ENCODE results near the gene L3MBTL2.
"Not testable (repeated sequence)": the region's sequence is repeated elsewhere in the genome, so short reads cannot be mapped to it uniquely, and the experiment has no call there.

L3MBTL2 gene

GRCh38 chr22:41204992-41205900, at the start of gene L3MBTL2:
L3MBTL2 (plus strand) TSS chr22:41205312; CDS start chr22:41205363, 51 bp downstream.
- peak; percentile 89 for DNase-seq

DNA sequence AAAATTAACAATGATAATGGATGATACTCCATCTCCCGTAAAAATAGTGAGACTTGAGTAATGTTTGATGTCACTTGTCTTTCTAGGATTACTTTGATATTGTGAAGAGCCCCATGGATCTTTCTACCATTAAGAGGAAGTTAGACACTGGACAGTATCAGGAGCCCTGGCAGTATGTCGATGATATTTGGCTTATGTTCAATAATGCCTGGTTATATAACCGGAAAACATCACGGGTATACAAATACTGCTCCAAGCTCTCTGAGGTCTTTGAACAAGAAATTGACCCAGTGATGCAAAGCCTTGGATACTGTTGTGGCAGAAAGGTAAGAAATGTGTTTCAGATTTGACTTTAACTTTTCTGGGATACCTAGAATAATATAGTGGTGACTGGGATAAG, 48.0 kb upstream of the L3MBTL2 start:
- no peak for DNase-seq

DNA sequence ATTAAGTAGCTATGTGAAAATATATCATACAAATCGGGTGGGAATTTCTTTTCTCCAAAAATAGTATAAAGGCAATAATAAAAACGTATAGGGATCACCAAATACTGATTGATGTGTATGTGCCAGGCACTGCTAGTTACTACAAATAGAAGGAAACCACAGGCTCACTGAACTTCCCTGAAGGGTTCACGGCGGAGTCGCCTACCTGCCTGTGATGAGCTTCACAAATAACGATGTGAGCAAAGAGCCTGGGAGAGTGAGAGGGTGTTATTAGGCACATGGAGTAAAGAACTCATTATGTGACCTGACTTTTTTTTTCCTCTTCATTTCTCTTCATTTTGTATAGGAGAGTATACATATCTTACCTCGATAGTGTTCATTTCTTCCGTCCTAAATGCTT, 36.0 kb upstream of the L3MBTL2 start:
- no peak for DNase-seq

- no peak for DNase-seq
Observed at GRCh38 chr22:41171996-41172395, 33.1 kb upstream of the L3MBTL2 start.

- DNase-seq, result no peak
Observed at GRCh38 chr22:41175546-41175945, 29.6 kb upstream of the L3MBTL2 start.

DNA sequence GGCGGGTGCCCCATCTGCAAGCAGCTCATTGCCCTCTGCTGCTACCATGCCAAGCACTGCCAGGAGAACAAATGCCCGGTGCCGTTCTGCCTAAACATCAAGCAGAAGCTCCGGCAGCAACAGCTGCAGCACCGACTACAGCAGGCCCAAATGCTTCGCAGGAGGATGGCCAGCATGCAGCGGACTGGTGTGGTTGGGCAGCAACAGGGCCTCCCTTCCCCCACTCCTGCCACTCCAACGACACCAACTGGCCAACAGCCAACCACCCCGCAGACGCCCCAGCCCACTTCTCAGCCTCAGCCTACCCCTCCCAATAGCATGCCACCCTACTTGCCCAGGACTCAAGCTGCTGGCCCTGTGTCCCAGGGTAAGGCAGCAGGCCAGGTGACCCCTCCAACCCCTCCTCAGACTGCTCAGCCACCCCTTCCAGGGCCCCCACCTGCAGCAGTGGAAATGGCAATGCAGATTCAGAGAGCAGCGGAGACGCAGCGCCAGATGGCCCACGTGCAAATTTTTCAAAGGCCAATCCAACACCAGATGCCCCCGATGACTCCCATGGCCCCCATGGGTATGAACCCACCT, 28.0 kb upstream of the L3MBTL2 start:
- no peak for DNase-seq

- DNase-seq, result no peak
Observed at GRCh38 chr22:41177622-41178424, 27.3 kb upstream of the L3MBTL2 start.

DNA sequence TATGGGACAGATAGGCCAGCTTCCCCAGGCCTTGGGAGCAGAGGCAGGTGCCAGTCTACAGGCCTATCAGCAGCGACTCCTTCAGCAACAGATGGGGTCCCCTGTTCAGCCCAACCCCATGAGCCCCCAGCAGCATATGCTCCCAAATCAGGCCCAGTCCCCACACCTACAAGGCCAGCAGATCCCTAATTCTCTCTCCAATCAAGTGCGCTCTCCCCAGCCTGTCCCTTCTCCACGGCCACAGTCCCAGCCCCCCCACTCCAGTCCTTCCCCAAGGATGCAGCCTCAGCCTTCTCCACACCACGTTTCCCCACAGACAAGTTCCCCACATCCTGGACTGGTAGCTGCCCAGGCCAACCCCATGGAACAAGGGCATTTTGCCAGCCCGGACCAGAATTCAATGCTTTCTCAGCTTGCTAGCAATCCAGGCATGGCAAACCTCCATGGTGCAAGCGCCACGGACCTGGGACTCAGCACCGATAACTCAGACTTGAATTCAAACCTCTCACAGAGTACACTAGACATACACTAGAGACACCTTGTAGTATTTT, 26.6 kb upstream of the L3MBTL2 start:
- no peak for DNase-seq

- DNase-seq, result not testable (repeated sequence)
Observed at GRCh38 chr22:41180362-41180761, 24.8 kb upstream of the L3MBTL2 start.

DNA sequence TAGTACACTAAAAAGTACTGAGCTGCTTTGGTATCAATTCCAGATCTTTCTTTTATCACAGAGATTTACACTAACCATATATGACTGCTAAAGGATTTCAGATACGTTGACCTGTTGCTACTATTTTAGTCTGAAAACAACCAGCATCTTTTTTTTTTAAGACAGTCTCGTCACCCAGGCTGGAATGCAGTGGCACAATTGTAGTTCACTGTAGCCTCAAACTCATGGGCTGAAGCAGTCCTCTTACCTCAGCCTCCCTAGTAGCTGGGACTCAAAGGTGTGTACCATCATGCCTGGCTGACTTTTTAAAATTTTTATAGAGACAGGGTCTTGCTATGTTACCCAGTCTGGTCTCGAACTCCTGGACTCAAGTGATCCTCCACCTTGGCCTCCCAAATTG, 24.2 kb upstream of the L3MBTL2 start:
- no peak for DNase-seq

GRCh38 chr22:41181349-41182241, 23.5 kb upstream of the L3MBTL2 start:
- DNase-seq, result peak; percentile 46

DNA sequence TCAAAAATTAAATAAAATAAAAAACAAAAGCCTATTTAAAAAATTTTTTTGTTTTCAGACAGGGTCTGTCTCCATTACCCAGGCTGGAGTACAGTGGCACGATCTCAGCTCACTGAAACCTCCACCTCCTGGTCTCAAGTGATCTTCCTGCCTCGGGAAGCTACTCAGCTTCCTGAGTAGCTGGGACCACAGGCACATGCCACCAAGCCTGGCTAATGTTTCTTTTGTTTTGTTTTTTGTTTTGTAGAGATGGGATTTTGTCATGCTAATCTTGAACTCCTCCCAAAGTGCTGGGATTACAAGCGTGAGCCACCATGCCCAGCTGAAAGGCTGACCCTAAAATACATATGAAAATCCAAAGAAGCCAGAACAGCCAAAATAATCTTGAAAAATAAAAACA, 20.4 kb upstream of the L3MBTL2 start:
- no peak for DNase-seq

GRCh38 chr22:41191467-41191866, 13.6 kb upstream of the L3MBTL2 start:
- DNase-seq, result no peak

DNA sequence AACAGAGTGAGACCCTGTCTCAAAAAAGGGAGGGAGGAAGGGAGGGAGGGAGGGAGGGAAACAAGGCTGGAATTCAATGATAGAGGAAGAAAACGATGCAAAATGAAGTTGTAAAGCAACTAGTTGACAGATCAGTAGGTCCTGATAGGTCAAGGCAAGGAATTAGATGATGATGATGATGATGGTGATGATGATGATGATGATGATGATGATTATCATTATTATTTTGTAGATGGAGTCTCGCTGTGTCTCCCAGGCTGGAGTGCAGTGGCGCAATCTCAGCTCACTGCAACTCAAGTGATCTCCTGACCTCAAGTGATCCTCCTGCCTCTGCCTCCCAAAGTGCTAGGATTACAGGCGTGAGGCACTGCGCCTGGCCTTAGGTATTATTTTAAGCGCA, 11.3 kb upstream of the L3MBTL2 start:
- no peak for DNase-seq

- peak; percentile 38 for DNase-seq
Observed at GRCh38 chr22:41197038-41197972, 7.8 kb upstream of the L3MBTL2 start.

- peak; percentile 38 for DNase-seq
Observed at GRCh38 chr22:41198027-41198580, 7.0 kb upstream of the L3MBTL2 start.

GRCh38 chr22:41201141-41201540, 4.0 kb upstream of the L3MBTL2 start:
- no peak for DNase-seq

DNA sequence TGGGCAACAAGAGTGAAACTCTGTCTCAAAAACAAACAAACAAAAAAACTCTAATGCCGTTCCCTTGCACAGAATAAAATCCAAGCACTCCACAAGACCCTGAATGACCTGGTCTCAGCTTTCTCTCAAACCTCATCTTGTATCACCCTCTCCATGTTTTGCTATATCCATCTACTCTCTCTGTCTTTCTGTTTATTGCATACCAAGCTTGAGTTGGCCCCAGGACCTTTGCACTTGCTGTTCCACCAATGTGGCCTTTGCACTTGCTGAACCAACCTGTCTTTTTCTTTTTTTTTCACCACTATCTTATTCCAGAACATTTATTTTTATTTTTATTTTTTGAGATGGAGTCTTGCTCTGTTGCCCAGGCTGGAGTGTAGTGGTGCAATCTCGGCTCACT, 2.0 kb upstream of the L3MBTL2 start:
- no peak for DNase-seq

DNA sequence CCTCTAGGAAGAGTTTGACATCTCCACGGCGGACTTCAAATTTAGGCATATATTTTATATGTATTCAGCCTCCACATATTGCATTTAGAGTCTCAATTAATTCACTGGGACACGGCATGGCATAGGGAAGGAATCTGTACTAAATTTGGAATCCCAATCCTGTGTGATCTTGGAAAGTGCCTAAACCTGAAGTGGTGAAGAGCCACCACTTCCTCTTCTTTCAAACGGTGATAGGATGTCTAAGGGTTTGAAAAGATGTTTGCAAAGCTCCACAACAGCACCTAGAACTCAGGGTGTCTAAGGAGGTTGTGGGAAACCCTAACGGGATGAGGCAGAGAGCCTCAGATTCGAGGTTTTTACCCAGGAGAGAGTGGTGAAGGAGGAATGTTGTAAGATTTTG, 1.0 kb upstream of the L3MBTL2 start:
- no peak for DNase-seq

DNA sequence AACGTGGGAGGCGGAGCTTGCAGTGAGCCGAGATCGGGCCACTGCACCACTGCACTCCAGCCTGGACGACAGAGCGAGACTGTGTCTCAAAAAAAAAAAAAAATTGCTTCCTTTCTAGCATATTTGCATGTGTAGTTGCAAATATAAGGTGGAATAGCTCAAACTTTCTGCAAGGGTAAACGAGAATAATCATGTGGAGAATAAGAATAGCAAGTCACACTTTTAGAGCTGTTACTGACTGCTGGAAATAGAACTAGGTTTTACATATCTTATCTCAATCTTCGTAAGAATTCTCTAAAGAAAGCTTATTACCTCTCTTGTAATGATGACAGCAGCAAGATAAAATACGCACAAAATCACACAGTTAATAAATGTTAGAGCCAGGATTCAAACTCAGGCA, 1.6 kb downstream of the L3MBTL2 start:
- DNase-seq, result no peak

DNA sequence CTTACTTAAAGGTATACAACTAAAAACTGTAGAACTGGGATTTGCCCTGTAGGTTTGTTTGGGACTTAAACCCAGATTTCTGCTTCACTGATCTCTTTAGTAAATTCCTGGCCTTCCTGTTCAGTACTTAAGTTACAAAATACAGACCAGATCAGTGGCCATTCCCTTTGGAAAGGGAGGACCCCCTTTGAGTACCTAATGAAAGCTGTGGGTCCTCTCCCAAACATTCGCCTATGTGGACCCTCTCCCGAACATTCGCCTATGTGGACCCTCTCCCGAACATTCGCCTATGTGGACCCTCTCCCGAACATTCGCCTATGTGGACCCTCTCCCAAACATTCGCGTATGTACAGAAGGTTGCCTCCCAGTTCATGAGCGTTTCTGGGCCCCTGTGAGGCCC, 10.3 kb downstream of the L3MBTL2 start:
- DNase-seq, result no peak
